Psoas muscle (tissue), 8 donors: ENCODE measurements around the gene GSTM1. TPM values are rescaled to one million over a fixed set of nuclear protein-coding genes. Genes with fewer than 3 reads are reported as not detected.
A peak's percentile ranks its signal among the peaks of the same experiment; 100 is the strongest.

ENCODE experiments used
- ATAC-seq, 4 donors: fragments of 200-7000 bp; cut with Tn5 transposase; one replicate each; pipeline ENCODE4 v1.9.1; 2020; ENCODE audit warnings: moderate library complexity in 3 of 4, mild to moderate bottlenecking in 2 of 4
- DNase-seq, 2 donors: peaks; one replicate each; pipeline ENCODE4 v3.0.0-alpha.2; 2020
- H3K27ac ChIP-seq: fragments of 200-600 bp; one replicate; pipeline ENCODE4 v1.8.0; 2022
- H3K27me3 ChIP-seq, 3 donors: fragments of 200-600 bp in 1 of 3; one replicate each; pipeline versions ENCODE4 v1.6.1 to v1.8.0; 2013 to 2022; ENCODE audit warnings: low read length in 2 of 3, mild to moderate bottlenecking in 2 of 3, moderate library complexity in 1 of 3; ENCODE audit not compliant: insufficient read depth in 3 of 3
- H3K36me3 ChIP-seq, 2 donors: fragments of 200-600 bp in 1 of 2; one replicate each; pipeline versions ENCODE4 v1.6.1 to v1.8.0; 2013 to 2022; ENCODE audit warnings: low read depth in 1 of 2, mild to moderate bottlenecking in 1 of 2, moderate library complexity in 1 of 2; ENCODE audit not compliant: insufficient read depth in 1 of 2
- H3K4me1 ChIP-seq: fragments of 200-600 bp; one replicate; pipeline ENCODE4 v1.8.0; 2022
- H3K4me3 ChIP-seq: fragments of 200-600 bp; one replicate; pipeline ENCODE4 v1.8.0; 2022; ENCODE audit warnings: mild to moderate bottlenecking
- H3K9me3 ChIP-seq: fragments of 200-600 bp; one replicate; pipeline ENCODE4 v1.8.0; 2022
- CTCF ChIP-seq: fragments of 200-600 bp; IDR thresholded peaks from one replicate; pipeline ENCODE4 v1.8.0; 2022; ENCODE audit warnings: antibody characterized with exemption
- WGBS, 3 donors: extraction: QIAGEN DNeasy Blood & Tissue Kit; methylation state at CpG; one replicate each; pipeline versions ENCODE4 v1.1.6 to v1.1.7; 2013; 5-methylcytosine and 5-hydroxymethylcytosine counted together
- intact Hi-C, 2 donors: fragments of 100-400 bp; cut with DNase I; formaldehyde crosslinking; loops; one replicate each; pipeline versions ENCODE4 v1.11.0 to v1.14.2; 2022
- polyA plus RNA-seq, 3 donors: library from polyadenylated mRNA; stranded (reverse); fragments of 200-250 nt; gene quantifications; one replicate each; pipeline ENCODE4 v1.2.3, GENCODE V29; 2013
- total RNA-seq, 4 donors: library from RNA; stranded (reverse); fragmentation: NEBNext Ultra II Directional in 2 of 4; extraction: Animal tissue kit (Norgen Biotek cat#: 25700) in 2 of 4; gene quantifications; one replicate each; pipeline versions ENCODE4 v1.2.1 to v1.2.4, GENCODE V29; 2021 to 2023
- donor health status: healthy with polysubstance abuse.
- donor health status: DM: no; HTN: no; CAD: no; lungs with moderate emphysema.
- donor health status: Bipolar disorder and iron deficiency.
- donor health status: healthy.
- donor health status: DM: yes; HTN: yes; CAD: no.
- donor health status: DM: no; HTN: no; CAD: no.
- donor health status: DM: no; HTN: no; CAD: no.
- donor health status: DM: yes; HTN: yes; CAD: no.

Gene GSTM1
- total and polyA plus RNA-seq, 7 donors, result 0.21 to 89.4 (median 27.6) TPM; not detected in 1

- Histone ChIP-seq H3K27me3 (no peaks in the 10 kb centered on the region), H3K27ac (peak overlapping the region; percentile 97), H3K36me3 (peaks cover 0 to 22% of the 10 kb centered on the region in 2 donors), H3K9me3 (no peaks in the 10 kb centered on the region), H3K4me3 (no peak overlapping the region), H3K4me1 (peaks cover 14% of the 10 kb centered on the region)
- DNase-seq (no peak), ATAC-seq (no peak)
- WGBS, 3 donors, result 89 to 94% (median 92%) methylated on average over 12 of the region's 12 CpGs
- intact Hi-C loops, result no loop called here
- no peak for TF ChIP-seq CTCF
These were observed 33.1 kb upstream of the GSTM1 start for GRCh38 chr1:109654519-109654918.

GRCh38 chr1:109655615-109656519 lies 31.8 kb upstream of the GSTM1 start, which contains the start of gene GSTM4:
Gene GSTM4, plus strand, starts transcription at chr1:109656099. Its CDS starts 291 bp downstream, at chr1:109656390.
- Histone ChIP-seq H3K4me3 (peak within 1 kb of the TSS; percentile 88), H3K36me3 (peaks cover 0 to 35% of the 10 kb centered on the region in 2 donors), H3K27me3 (no peaks in the 10 kb centered on the region), H3K9me3 (no peaks in the 10 kb centered on the region), H3K4me1 (peaks cover 14% of the 10 kb centered on the region), H3K27ac (peak within 1 kb of the TSS; percentile 97)
- 0 to 1% (median 1%) methylated on average over 54 of the region's 54 CpGs for WGBS, 3 donors
- intact Hi-C loops, result no loop called here
- DNase-seq (peak; percentile 89 to 95), ATAC-seq (peak; percentile 95 to 98 (median 96))
- no peak for TF ChIP-seq CTCF

DNA sequence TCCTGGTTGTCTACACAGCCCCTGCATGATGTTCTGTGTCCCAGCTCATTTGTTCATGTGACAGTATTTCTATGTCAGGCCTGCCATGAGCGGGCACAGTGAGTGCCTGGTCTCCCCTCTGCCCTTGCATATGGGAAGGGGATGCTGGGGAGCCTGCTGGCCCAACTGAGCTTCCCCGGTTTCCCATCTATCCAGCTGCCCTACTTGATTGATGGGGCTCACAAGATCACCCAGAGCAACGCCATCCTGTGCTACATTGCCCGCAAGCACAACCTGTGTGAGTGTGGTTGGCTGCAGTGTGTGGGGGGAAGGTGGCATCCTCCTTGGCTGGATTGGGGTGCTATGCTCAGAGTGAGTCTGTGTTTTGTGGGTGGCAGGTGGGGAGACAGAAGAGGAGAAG lies 30.2 kb upstream of the GSTM1 start:
- no peak for TF ChIP-seq CTCF
- Histone ChIP-seq H3K36me3 (peaks cover 0 to 50% of the 10 kb centered on the region in 2 donors), H3K4me1 (peaks cover 14% of the 10 kb centered on the region), H3K4me3 (no peak overlapping the region), H3K27ac (no peak overlapping the region), H3K9me3 (no peaks in the 10 kb centered on the region), H3K27me3 (no peaks in the 10 kb centered on the region)
- DNase-seq, result no peak
- no peak for ATAC-seq
- 86 to 92% (median 89%) methylated on average over 4 of the region's 4 CpGs for WGBS, 3 donors
- intact Hi-C loops, result no loop called here

- no peak for TF ChIP-seq CTCF
- WGBS, 3 donors, result 66 to 77% (median 70%) methylated on average over 7 of the region's 7 CpGs
- H3K36me3 ChIP-seq, result peaks cover 0 to 54% of the 10 kb centered on the region in 2 donors
- no peak overlapping the region for H3K4me3 ChIP-seq
- no peaks in the 10 kb centered on the region for H3K9me3 ChIP-seq
- peak overlapping the region; percentile 30 for H3K27ac ChIP-seq
- intact Hi-C loops, result no loop called here
- ATAC-seq, result no peak
- no peaks in the 10 kb centered on the region for H3K27me3 ChIP-seq
- DNase-seq, result no peak
- peaks cover 14% of the 10 kb centered on the region for H3K4me1 ChIP-seq
These were observed 29.6 kb upstream of the GSTM1 start for GRCh38 chr1:109657970-109658369.
